HG03135 (cell line): ENCODE measurements around the gene GPR42.
"Not testable (repeated sequence)": the region's sequence is repeated elsewhere in the genome, so short reads cannot be mapped to it uniquely, and the experiment has no call there.

Experiments used
- ATAC-seq: cut with Tn5 transposase; IDR thresholded peaks from one replicate; pipeline ENCODE4 v1.9.1; 2021; ENCODE audit warnings: mild to moderate bottlenecking, moderate library complexity; ENCODE audit not compliant: unreplicated experiment

The GPR42 gene

GRCh38 chr19:35392742-35393715 lies 22.2 kb downstream of the GPR42 start:
- no peak for ATAC-seq

- no peak for ATAC-seq
Observed at GRCh38 chr19:35395382-35396199, 24.7 kb downstream of the GPR42 start.

GRCh38 chr19:35396240-35396885 lies 25.5 kb downstream of the GPR42 start:
- ATAC-seq = no peak

DNA sequence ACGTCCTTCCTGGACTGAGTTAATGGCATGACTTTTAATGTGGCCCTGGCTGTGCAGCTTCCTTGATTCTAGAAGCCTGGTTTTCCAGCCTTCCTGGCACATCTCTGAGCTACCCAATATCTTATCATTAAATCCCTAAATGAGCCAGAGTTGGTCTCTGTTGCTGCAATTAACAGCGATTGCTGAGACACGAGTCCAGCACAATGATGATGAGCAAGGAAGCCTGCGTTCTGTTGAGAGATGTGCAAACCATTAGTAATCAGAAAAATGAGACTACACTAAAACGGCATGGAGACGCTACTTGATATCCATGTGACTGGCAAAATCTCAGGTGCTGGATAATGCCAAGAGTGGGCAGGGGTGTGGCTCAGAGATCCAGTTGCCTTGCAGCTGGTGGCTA lies 26.2 kb downstream of the GPR42 start:
- no peak for ATAC-seq

GRCh38 chr19:35398570-35398969 lies 27.7 kb downstream of the GPR42 start:
- ATAC-seq = no peak

DNA sequence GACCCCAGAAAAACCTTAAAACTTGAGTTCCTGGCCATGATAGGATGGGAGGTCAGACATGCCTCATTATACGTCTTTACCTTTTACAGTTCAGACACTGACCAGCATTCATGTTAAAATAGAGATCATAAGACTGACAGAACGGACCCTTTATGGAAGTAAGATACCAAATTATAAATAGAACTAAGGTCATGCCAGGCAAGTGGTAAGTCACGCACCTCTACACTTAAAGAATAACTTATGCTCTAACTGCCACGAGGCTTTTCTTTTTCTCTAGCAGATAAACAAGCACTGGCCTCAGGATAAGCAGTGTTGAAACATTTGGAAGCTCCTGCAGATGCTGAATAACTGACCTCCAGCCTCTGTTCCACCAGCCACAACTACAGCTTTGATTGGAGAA lies 28.4 kb downstream of the GPR42 start:
- ATAC-seq = no peak

- ATAC-seq = no peak
Observed at GRCh38 chr19:35399948-35400772, 29.3 kb downstream of the GPR42 start.

DNA sequence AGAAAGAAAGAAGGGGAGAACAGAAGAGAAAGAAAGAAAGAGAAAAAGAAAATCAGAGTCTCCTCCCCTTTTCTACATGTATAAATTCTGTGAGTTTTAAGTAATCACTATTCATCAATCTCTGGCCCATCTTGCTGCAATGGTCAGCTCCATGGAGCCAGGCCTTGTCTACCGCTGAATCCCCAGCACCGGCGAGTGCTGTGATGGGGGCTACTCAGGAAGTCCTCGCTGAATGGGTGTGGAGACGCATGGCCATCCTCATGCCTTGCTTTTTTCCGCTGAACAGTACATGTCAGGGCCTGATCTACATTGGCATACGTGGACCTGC lies 29.9 kb downstream of the GPR42 start:
- no peak for ATAC-seq

DNA sequence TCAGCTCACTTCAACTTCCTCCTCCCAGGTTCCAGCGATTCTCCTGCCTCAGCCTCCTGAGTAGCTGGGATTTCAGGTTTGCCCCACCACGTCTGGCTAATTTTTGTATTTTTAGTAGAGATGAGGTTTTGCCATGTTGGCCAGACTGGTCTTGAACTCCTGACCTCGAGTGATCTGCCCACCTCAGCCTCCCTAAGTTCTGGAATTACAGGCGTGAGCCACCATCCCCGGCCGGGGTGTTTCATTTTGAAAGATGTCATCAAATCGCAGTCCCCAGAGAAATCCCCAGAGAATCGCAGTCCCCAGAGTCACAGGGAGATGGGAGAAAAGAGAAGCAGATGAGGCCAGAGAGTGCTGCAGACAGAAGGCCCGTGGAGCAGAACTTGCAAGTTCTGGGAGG lies 30.5 kb downstream of the GPR42 start:
- ATAC-seq = not testable (repeated sequence)

- ATAC-seq = no peak
Observed at GRCh38 chr19:35403116-35403760, 32.4 kb downstream of the GPR42 start.

DNA sequence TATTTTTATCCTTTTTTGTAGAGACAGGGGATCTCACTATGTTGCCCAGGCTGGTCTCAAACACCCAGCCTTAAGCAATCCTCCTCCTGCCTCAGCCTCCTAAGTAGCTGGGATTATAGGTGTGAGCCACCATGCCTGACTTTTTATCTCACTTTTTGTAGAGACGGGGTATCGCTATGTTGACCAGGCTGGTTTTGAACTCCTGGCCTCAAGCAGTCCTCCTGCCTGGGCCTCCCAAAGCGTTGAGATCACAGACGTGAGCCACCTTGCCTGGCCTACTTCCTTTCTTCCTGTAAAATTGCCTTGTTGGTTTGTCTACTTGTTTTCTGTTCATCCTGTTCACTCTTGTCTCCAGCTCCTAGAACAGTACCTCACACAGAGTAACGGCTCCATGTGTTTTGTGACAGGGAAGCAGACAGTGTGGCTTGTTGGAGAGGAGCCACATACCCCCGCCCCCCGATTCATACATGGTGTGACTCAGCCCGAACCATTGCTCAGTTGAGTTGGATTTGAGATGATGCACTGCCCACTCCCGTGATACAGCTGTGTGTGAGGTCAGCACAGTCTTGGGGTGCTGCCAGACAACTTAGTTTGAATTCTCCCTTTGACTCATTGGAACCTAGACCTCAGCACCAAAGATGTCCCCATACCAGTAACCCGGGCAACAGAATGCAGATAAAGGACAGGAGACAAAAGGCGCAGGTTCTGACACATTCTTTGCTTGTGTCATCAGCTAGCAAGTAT lies 34.2 kb downstream of the GPR42 start:
- no peak for ATAC-seq

- no peak for ATAC-seq
Observed at GRCh38 chr19:35407619-35408018, 36.8 kb downstream of the GPR42 start.

GRCh38 chr19:35408284-35409171 lies 37.7 kb downstream of the GPR42 start:
- peak; percentile 58 for ATAC-seq

- ATAC-seq = no peak
Observed at GRCh38 chr19:35409191-35409590, 38.3 kb downstream of the GPR42 start.

- ATAC-seq = no peak
Observed at GRCh38 chr19:35410487-35410886, 39.6 kb downstream of the GPR42 start.

- ATAC-seq = no peak
Observed at GRCh38 chr19:35414442-35414841, 43.6 kb downstream of the GPR42 start.

DNA sequence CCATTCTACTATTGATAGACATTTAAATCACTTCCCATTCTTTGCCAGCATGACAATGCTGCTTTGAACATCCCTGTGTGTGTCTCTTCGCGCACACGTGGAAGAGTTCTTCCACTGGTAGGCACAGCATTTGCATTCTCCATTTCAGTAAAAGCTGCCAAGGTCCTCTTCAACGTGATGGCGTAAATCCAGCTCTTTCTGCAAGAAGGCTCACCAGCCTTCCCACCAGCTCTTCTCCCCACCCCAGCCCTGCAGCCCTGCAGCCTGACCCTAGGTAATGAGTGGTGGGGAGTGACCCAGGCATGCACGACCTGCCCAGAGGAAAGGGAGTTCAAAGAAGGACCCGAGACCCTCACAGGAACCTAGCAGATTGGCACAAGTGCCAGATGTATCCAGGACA lies 45.5 kb downstream of the GPR42 start:
- no peak for ATAC-seq

GRCh38 chr19:35417278-35417677 lies 46.4 kb downstream of the GPR42 start:
- no peak for ATAC-seq
